MV-4-11 (cell line): ENCODE results near the gene CTNNA3.
A peak's percentile ranks its signal among the peaks of the same experiment; 100 is the strongest.
"Not testable (repeated sequence)": the region's sequence is repeated elsewhere in the genome, so short reads cannot be mapped to it uniquely, and the experiment has no call there.

Experiments
- DNase-seq: peaks from one replicate; lab custom pipeline; 2025; lab: John Stamatoyannopoulos, UW

CTNNA3 gene

GRCh38 chr10:67602268-67602950 is 93.6 kb downstream of the CTNNA3 start:
- DNase-seq = no peak

- no peak for DNase-seq
These were observed 96.4 kb downstream of the CTNNA3 start for GRCh38 chr10:67599597-67599996.

- DNase-seq = no peak
These were observed 99.4 kb downstream of the CTNNA3 start for GRCh38 chr10:67596641-67597040.

GRCh38 chr10:67587771-67588170 is 108.2 kb downstream of the CTNNA3 start:
- DNase-seq = no peak

GRCh38 chr10:67575532-67575931 is 120.5 kb downstream of the CTNNA3 start:
- DNase-seq = no peak

- no peak for DNase-seq
These were observed 122.5 kb downstream of the CTNNA3 start for GRCh38 chr10:67573484-67573883.

- no peak for DNase-seq
These were observed 124.5 kb downstream of the CTNNA3 start for GRCh38 chr10:67571503-67571902.

- not testable (repeated sequence) for DNase-seq
These were observed 137.7 kb downstream of the CTNNA3 start for GRCh38 chr10:67558311-67558710.

- DNase-seq = no peak
These were observed 142.7 kb downstream of the CTNNA3 start for GRCh38 chr10:67553254-67553653.

- no peak for DNase-seq
These were observed 145.1 kb downstream of the CTNNA3 start for GRCh38 chr10:67550838-67551402.

- no peak for DNase-seq
These were observed 145.9 kb downstream of the CTNNA3 start for GRCh38 chr10:67550046-67550445.

GRCh38 chr10:67549390-67549789 is 146.6 kb downstream of the CTNNA3 start:
- DNase-seq = no peak

GRCh38 chr10:67541411-67541810 is 154.6 kb downstream of the CTNNA3 start:
- no peak for DNase-seq

GRCh38 chr10:67539312-67539711 is 156.7 kb downstream of the CTNNA3 start:
- DNase-seq = no peak

GRCh38 chr10:67537906-67538305 is 158.1 kb downstream of the CTNNA3 start:
- DNase-seq = no peak

- DNase-seq = no peak
These were observed 162.6 kb downstream of the CTNNA3 start for GRCh38 chr10:67533376-67533775.

- DNase-seq = not testable (repeated sequence)
These were observed 165.0 kb downstream of the CTNNA3 start for GRCh38 chr10:67530990-67531389.

GRCh38 chr10:67527351-67527750 is 168.6 kb downstream of the CTNNA3 start:
- DNase-seq = no peak

- DNase-seq = no peak
These were observed 174.4 kb downstream of the CTNNA3 start for GRCh38 chr10:67521546-67521945.

- peak; percentile 46 for DNase-seq
These were observed 175.0 kb downstream of the CTNNA3 start for GRCh38 chr10:67520924-67521520.

- DNase-seq = no peak
These were observed 176.6 kb downstream of the CTNNA3 start for GRCh38 chr10:67519434-67519833.

GRCh38 chr10:67518756-67519155 is 177.2 kb downstream of the CTNNA3 start:
- DNase-seq = no peak

- DNase-seq = no peak
These were observed 178.0 kb downstream of the CTNNA3 start for GRCh38 chr10:67518043-67518442.

GRCh38 chr10:67506757-67507091 is 189.3 kb downstream of the CTNNA3 start:
- no peak for DNase-seq
